ENCODE data around the gene PRODH2.
"Not testable (repeated sequence)": the region's sequence is repeated elsewhere in the genome, so short reads cannot be mapped to it uniquely, and the experiment has no call there.

PRODH2 gene

GRCh38 chr19:35796645-35797542 is 15.8 kb downstream of the PRODH2 start:
- DNase-seq = no peak

- DNase-seq = not testable (repeated sequence)
These were observed 17.1 kb downstream of the PRODH2 start for GRCh38 chr19:35795564-35795963.

GRCh38 chr19:35793381-35794165 is 19.1 kb downstream of the PRODH2 start:
- DNase-seq = no peak

- DNase-seq = no peak
These were observed 19.8 kb downstream of the PRODH2 start for GRCh38 chr19:35792888-35793287.

- no peak for DNase-seq
These were observed 20.3 kb downstream of the PRODH2 start for GRCh38 chr19:35792312-35792711.

- DNase-seq = no peak
These were observed 20.8 kb downstream of the PRODH2 start for GRCh38 chr19:35791814-35792279.

- DNase-seq = no peak
These were observed 21.4 kb downstream of the PRODH2 start for GRCh38 chr19:35790981-35791813.

- no peak for DNase-seq
These were observed 22.4 kb downstream of the PRODH2 start for GRCh38 chr19:35789978-35790944.

GRCh38 chr19:35789195-35789977 is 23.3 kb downstream of the PRODH2 start:
- DNase-seq = no peak

GRCh38 chr19:35788205-35788960 is 24.3 kb downstream of the PRODH2 start:
- no peak for DNase-seq

GRCh38 chr19:35787227-35787799 is 25.3 kb downstream of the PRODH2 start:
- no peak for DNase-seq

- DNase-seq = no peak
These were observed 26.1 kb downstream of the PRODH2 start for GRCh38 chr19:35786299-35787160.

- DNase-seq = no peak
These were observed 27.4 kb downstream of the PRODH2 start for GRCh38 chr19:35785339-35785627.

- DNase-seq = no peak
These were observed 27.9 kb downstream of the PRODH2 start for GRCh38 chr19:35784503-35785338.

GRCh38 chr19:35783469-35784434 is 28.9 kb downstream of the PRODH2 start:
- no peak for DNase-seq

GRCh38 chr19:35782589-35782988 is 30.1 kb downstream of the PRODH2 start:
- no peak for DNase-seq

GRCh38 chr19:35781650-35782049 is 31.0 kb downstream of the PRODH2 start:
- no peak for DNase-seq

Measured in CD4-positive, alpha-beta T cell treated with Interleukin-1 beta for 1 hour (primary cell).